ENCODE data around the gene ZSCAN10. TPM values are rescaled to one million over a fixed set of nuclear protein-coding genes. Genes with fewer than 3 reads are reported as not detected.

The ZSCAN10 gene
- total and polyA plus RNA-seq, 10 donors = 0.02 to 0.85 (median 0.06) TPM; not detected in 7

DNA sequence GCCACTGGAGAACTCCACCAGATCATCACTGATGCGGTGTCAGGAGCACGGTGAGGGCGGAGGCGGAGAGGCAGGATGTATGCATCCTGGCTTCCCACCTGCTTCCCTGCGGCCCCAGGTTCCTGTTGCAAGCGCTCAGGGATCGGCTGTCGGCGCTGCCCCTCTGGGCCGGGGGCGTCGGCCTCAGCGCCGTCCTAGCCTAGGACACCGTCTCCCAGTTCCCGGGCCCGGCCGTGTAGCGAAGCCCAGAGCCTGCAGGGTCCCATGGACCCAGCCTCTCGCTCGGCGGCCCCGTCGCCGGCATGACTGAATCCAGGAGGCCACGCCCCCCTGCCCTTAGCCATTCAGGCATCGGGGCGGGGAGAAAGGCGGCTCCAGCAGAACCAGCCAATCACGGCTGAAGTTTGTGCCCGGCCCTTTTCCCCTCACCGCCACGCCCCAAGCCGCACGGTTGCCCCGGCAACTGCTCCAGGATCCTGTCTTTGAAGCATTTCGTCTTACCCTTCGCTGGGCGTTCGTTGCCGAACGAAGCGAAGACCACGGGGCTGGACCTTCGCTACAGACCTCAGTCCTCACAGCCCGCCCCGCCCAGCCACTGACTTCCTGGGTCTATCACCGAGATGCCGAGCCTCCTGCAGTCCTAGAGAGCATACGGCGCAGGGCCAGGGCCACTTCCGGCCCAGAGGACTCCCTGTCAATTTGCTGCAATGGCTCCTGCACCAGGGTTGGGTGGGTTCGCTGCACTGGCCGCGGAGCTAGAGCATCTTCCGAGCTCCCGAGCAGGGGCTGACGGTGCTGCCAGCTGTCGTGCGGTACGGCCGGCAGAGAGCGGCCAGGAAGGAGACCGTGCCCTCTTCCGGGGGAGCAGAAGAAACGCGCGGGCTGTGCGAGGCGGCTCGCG is 25.1 kb upstream of the ZSCAN10 start:
- H3K27me3 ChIP-seq (replicated peaks in 1 of 7) = no peaks in the 10 kb centered on the region
- DNase-seq = peak; percentile 98
- 0 to 2% (median 0%) methylated on average over 46 to 72 of the region's 72 CpGs for WGBS, 5 donors
- TF ChIP-seq POLR2AphosphoS5 (IDR thresholded peaks at IDR 0.05) = peak; percentile 79 to 89 (median 82)
- TF ChIP-seq, protein P1, sequence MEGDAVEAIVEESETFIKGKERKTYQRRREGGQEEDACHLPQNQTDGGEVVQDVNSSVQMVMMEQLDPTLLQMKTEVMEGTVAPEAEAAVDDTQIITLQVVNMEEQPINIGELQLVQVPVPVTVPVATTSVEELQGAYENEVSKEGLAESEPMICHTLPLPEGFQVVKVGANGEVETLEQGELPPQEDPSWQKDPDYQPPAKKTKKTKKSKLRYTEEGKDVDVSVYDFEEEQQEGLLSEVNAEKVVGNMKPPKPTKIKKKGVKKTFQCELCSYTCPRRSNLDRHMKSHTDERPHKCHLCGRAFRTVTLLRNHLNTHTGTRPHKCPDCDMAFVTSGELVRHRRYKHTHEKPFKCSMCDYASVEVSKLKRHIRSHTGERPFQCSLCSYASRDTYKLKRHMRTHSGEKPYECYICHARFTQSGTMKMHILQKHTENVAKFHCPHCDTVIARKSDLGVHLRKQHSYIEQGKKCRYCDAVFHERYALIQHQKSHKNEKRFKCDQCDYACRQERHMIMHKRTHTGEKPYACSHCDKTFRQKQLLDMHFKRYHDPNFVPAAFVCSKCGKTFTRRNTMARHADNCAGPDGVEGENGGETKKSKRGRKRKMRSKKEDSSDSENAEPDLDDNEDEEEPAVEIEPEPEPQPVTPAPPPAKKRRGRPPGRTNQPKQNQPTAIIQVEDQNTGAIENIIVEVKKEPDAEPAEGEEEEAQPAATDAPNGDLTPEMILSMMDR (IDR thresholded peaks at IDR 0.05 in 8 of 11, conservative IDR thresholded peaks at IDR 0.05 in 3 of 11) = peak in 7 of 11 experiments; percentile 5 to 48 (median 34)
- TF ChIP-seq POLR2A (IDR thresholded peaks at IDR 0.05) = peak in 1 of 3 donors; percentile 7
- H3K4me1 ChIP-seq = peaks cover 20 to 73% (median 38%) of the 10 kb centered on the region in 6 donors
- H3K27ac ChIP-seq = peak overlapping the region; percentile 68 to 90 (median 86)
- peak overlapping the region; percentile 66 to 97 (median 84) for H3K4me3 ChIP-seq
- peaks cover 0 to 18% (median 11%) of the 10 kb centered on the region in 6 donors for H3K36me3 ChIP-seq
- intact Hi-C loops (cut with DNase I; ENCODE audit: low total_unique reads) = no loop called here
- no peaks in the 10 kb centered on the region for H3K9me3 ChIP-seq

DNA sequence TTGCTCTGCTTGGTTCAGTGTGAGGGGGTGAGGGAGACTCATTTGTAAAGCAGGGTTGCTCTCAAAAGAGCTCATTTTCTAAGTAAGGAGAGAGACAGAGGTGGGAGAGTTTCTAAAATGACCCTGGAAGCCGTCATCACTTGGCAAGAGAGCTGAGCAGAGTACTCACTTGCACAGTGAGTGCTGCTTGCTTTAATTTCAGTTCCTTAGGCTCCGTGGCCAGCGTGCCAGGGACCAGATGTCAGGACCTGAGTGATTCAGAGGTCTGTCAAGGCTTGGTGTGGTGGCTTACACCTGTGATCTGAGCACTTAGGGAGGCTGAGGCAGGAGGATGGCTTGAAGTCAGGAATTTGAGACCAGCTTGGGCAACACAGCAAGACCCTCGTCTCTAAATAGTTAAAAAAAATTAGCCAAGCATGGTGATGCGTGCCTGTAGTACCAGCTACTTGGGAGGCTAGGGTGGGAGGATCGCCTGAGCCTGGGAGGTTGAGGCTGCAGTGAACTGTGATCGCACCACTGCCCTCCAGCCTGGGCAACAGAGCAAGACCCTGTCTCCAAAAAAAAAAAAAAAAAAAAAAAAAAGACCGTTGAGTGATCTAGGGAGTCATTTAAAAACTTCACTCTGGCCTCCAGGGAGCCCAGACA is 24.0 kb upstream of the ZSCAN10 start:
- H3K27ac ChIP-seq = peak overlapping the region in 3 of 8 donors; percentile 8 to 89 (median 74)
- no peak for TF ChIP-seq POLR2A (IDR thresholded peaks at IDR 0.05)
- TF ChIP-seq, protein P1 (IDR thresholded peaks at IDR 0.05 in 8 of 11, conservative IDR thresholded peaks at IDR 0.05 in 3 of 11) = no peak
- TF ChIP-seq POLR2AphosphoS5 (IDR thresholded peaks at IDR 0.05) = no peak
- H3K27me3 ChIP-seq (replicated peaks in 1 of 7) = no peaks in the 10 kb centered on the region
- DNase-seq = no peak
- no peaks in the 10 kb centered on the region for H3K9me3 ChIP-seq
- peaks cover 0 to 30% (median 15%) of the 10 kb centered on the region in 6 donors for H3K36me3 ChIP-seq
- intact Hi-C loops (cut with DNase I; ENCODE audit: low total_unique reads) = no loop called here
- H3K4me3 ChIP-seq = peak overlapping the region in 2 of 8 donors; percentile 81 to 97
- 46 to 75% (median 59%) methylated on average over 7 to 8 of the region's 8 CpGs for WGBS, 5 donors
- peaks cover 9 to 62% (median 26%) of the 10 kb centered on the region in 6 donors for H3K4me1 ChIP-seq

DNA sequence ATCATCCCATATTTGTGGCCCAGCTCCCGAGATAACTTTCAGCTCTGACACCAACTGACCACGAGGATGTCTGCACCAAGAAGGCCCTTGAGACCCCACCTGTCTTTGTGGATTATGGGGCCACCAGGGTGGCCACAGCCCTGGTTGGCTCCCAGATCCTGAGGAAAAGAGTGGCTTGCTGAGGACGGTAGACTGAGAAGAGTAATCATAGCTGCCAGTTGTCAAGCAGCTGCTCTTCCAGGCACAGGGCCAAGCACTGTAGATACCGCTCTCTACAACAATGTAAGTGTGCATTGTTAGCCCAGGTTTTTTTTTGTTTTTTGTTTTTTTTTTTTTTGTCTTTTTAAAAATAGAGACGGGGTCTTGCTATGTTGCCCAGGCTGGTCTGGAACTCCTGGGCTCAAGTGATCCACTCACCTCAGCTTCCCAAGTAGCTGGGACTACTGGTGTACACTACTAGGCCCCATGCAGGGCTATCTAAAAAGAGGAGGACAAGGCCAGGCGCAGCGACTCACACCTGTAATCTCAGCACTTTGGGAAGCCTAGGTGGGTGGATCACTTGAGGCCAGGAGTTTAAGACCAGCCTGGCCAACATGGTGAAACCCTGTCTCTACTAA is 22.9 kb upstream of the ZSCAN10 start:
- WGBS, 5 donors = 69 to 84% (median 78%) methylated on average over 7 of the region's 7 CpGs
- intact Hi-C loops (cut with DNase I; ENCODE audit: low total_unique reads) = no loop called here
- peak overlapping the region in 2 of 8 donors; percentile 8 to 47 for H3K27ac ChIP-seq
- no peaks in the 10 kb centered on the region for H3K9me3 ChIP-seq
- no peak overlapping the region for H3K4me3 ChIP-seq
- H3K27me3 ChIP-seq (replicated peaks in 1 of 7) = no peaks in the 10 kb centered on the region
- no peak for TF ChIP-seq POLR2AphosphoS5 (IDR thresholded peaks at IDR 0.05)
- TF ChIP-seq POLR2A (IDR thresholded peaks at IDR 0.05) = no peak
- TF ChIP-seq, protein P1 (IDR thresholded peaks at IDR 0.05 in 8 of 11, conservative IDR thresholded peaks at IDR 0.05 in 3 of 11) = no peak
- H3K4me1 ChIP-seq = peaks cover 9 to 51% (median 26%) of the 10 kb centered on the region in 6 donors
- DNase-seq = no peak
- peaks cover 0 to 34% (median 15%) of the 10 kb centered on the region in 6 donors for H3K36me3 ChIP-seq

All from spleen (tissue), 11 donors.